SH-SY5Y (cell line): Measurements from ENCODE around the gene SMIM36.

Experiments
- GATA2 ChIP-seq: IDR thresholded peaks from 2 replicates; pipeline ENCODE4 v1.6.1; 2011; ENCODE audit warnings: mild to moderate bottlenecking, low read depth, low read length
- GATA3 ChIP-seq: IDR thresholded peaks from 2 replicates; pipeline ENCODE4 v1.6.1; 2011; ENCODE audit warnings: low read depth, mild to moderate bottlenecking, low read length, moderate library complexity

DNA sequence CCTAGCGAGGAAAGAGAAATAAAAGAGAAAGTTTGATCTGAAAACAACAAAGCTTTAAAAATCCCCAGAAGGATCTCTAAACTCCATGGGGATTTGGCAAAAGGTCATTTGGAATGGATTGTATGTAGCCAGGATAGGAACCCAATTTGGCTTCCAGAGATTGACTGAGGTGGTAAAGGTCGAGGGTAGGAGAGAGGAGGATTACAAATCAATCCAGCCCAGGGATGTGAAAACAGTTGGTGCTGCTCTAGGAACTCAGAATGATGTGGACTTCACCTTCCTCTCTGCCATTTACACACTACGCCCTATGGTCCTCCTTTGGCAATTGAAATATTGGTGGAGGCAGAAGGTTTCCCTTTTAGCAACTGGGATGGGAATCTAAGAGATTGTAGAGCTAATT lies 18.8 kb upstream of the SMIM36 start:
- no peak for TF ChIP-seq GATA3
- no peak for TF ChIP-seq GATA2
